ENCODE results near the gene PSMD13. TPM values are rescaled to one million over a fixed set of nuclear protein-coding genes. Genes with fewer than 3 reads are reported as not detected.
"Not testable (repeated sequence)": the region's sequence is repeated elsewhere in the genome, so short reads cannot be mapped to it uniquely, and the experiment has no call there.

Gene PSMD13
- total RNA-seq, 2 experiments from 2014 or later = 130 to 131 TPM

- no peak overlapping the region for H3K27ac Mint-ChIP-seq
- no peak overlapping the region for H3K4me3 Mint-ChIP-seq
- ATAC-seq (ENCODE audit: low read depth) (no peak), DNase-seq (no peak)
- POLR2A ChIA-PET = interaction anchor here (0.8 to 3.0 kb wide), 3 partner anchors 9 to 403 kb away, joined by 3 to 12 read pairs (median 4); partner anchors contain the start of genes BET1L and RIC8A
- no peaks in the 10 kb centered on the region for H3K27me3 Mint-ChIP-seq
- peaks cover 6% of the 10 kb centered on the region for H3K4me1 Mint-ChIP-seq
- H3K36me3 Mint-ChIP-seq = peaks cover 12% of the 10 kb centered on the region
- no peaks in the 10 kb centered on the region for H3K9me3 Mint-ChIP-seq
Observed at GRCh38 chr11:216081-216974, 20.4 kb upstream of the PSMD13 start.

- peaks cover 12% of the 10 kb centered on the region for H3K36me3 Mint-ChIP-seq
- ATAC-seq (ENCODE audit: low read depth) (no peak), DNase-seq (no peak)
- POLR2A ChIA-PET = interaction anchor here (1.6 to 3.0 kb wide), 2 partner anchors 11 to 66 kb away, joined by 4 to 12 read pairs; partner anchors contain the start of genes BET1L and RIC8A
- no peaks in the 10 kb centered on the region for H3K9me3 Mint-ChIP-seq
- no peak overlapping the region for H3K27ac Mint-ChIP-seq
- no peak overlapping the region for H3K4me3 Mint-ChIP-seq
- H3K4me1 Mint-ChIP-seq = peaks cover 5% of the 10 kb centered on the region
- H3K27me3 Mint-ChIP-seq = no peaks in the 10 kb centered on the region
Observed at GRCh38 chr11:217704-218103, 19.1 kb upstream of the PSMD13 start.

- H3K4me1 Mint-ChIP-seq = no peaks in the 10 kb centered on the region
- DNase-seq (no peak), ATAC-seq (ENCODE audit: low read depth) (no peak)
- H3K4me3 Mint-ChIP-seq = no peak overlapping the region
- H3K27me3 Mint-ChIP-seq = no peaks in the 10 kb centered on the region
- peaks cover 8% of the 10 kb centered on the region for H3K36me3 Mint-ChIP-seq
- POLR2A ChIA-PET = interaction anchor here (1.4 kb wide), 1 partner anchor 10 kb away, joined by 6 read pairs; no protein-coding TSS in a partner anchor
- H3K9me3 Mint-ChIP-seq = no peaks in the 10 kb centered on the region
- no peak overlapping the region for H3K27ac Mint-ChIP-seq
Observed at GRCh38 chr11:218815-219593, 17.8 kb upstream of the PSMD13 start.

- H3K9me3 Mint-ChIP-seq; H3K27ac Mint-ChIP-seq; H3K4me3 Mint-ChIP-seq; DNase-seq; H3K27me3 Mint-ChIP-seq; H3K36me3 Mint-ChIP-seq; ATAC-seq (ENCODE audit: low read depth); H3K4me1 Mint-ChIP-seq; POLR2A ChIA-PET: not testable (repeated sequence)
Observed at GRCh38 chr11:220641-221215, 16.0 kb upstream of the PSMD13 start.

- no peaks in the 10 kb centered on the region for H3K9me3 Mint-ChIP-seq
- POLR2A ChIA-PET = interaction anchor here (1.5 kb wide), 1 partner anchor 14 kb away, joined by 5 read pairs; the partner anchor contains the start of genes BET1L and RIC8A
- no peaks in the 10 kb centered on the region for H3K36me3 Mint-ChIP-seq
- ATAC-seq (ENCODE audit: low read depth) (no peak), DNase-seq (no peak)
- peaks cover 7% of the 10 kb centered on the region for H3K4me1 Mint-ChIP-seq
- no peak overlapping the region for H3K4me3 Mint-ChIP-seq
- no peak overlapping the region for H3K27ac Mint-ChIP-seq
- no peaks in the 10 kb centered on the region for H3K27me3 Mint-ChIP-seq
Observed at GRCh38 chr11:221539-221938, 15.2 kb upstream of the PSMD13 start.

GRCh38 chr11:221998-222789, 14.6 kb upstream of the PSMD13 start:
- POLR2A ChIA-PET = interaction anchor here (1.5 kb wide), 1 partner anchor 14 kb away, joined by 5 read pairs; the partner anchor contains the start of genes BET1L and RIC8A
- peaks cover 7% of the 10 kb centered on the region for H3K4me1 Mint-ChIP-seq
- DNase-seq (no peak), ATAC-seq (ENCODE audit: low read depth) (no peak)
- H3K4me3 Mint-ChIP-seq = no peak overlapping the region
- H3K27ac Mint-ChIP-seq = no peak overlapping the region
- H3K9me3 Mint-ChIP-seq = no peaks in the 10 kb centered on the region
- no peaks in the 10 kb centered on the region for H3K36me3 Mint-ChIP-seq
- H3K27me3 Mint-ChIP-seq = no peaks in the 10 kb centered on the region

GRCh38 chr11:223026-223789, 13.6 kb upstream of the PSMD13 start:
- DNase-seq (no peak), ATAC-seq (ENCODE audit: low read depth) (no peak)
- Mint-ChIP-seq H3K27me3 (no peaks in the 10 kb centered on the region), H3K4me1 (peaks cover 9% of the 10 kb centered on the region), H3K4me3 (no peak overlapping the region), H3K36me3 (no peaks in the 10 kb centered on the region), H3K27ac (no peak overlapping the region), H3K9me3 (no peaks in the 10 kb centered on the region)
- POLR2A ChIA-PET = no interaction called here

- H3K27ac Mint-ChIP-seq = no peak overlapping the region
- H3K36me3 Mint-ChIP-seq = no peaks in the 10 kb centered on the region
- POLR2A ChIA-PET = no interaction called here
- no peaks in the 10 kb centered on the region for H3K27me3 Mint-ChIP-seq
- DNase-seq (no peak), ATAC-seq (ENCODE audit: low read depth) (no peak)
- H3K4me1 Mint-ChIP-seq = peaks cover 9% of the 10 kb centered on the region
- no peak overlapping the region for H3K4me3 Mint-ChIP-seq
- H3K9me3 Mint-ChIP-seq = no peaks in the 10 kb centered on the region
Observed at GRCh38 chr11:223884-224283, 12.9 kb upstream of the PSMD13 start.

- no peak for DNase-seq
- POLR2A ChIA-PET = interaction anchor here (0.8 kb wide), 1 partner anchor 56 kb away, joined by 3 read pairs; no protein-coding TSS in a partner anchor
- Mint-ChIP-seq H3K4me3 (no peak overlapping the region), H3K27ac (no peak overlapping the region), H3K36me3 (no peaks in the 10 kb centered on the region), H3K4me1 (peaks cover 9% of the 10 kb centered on the region), H3K9me3 (no peaks in the 10 kb centered on the region), H3K27me3 (no peaks in the 10 kb centered on the region)
- no peak for ATAC-seq (ENCODE audit: low read depth)
Observed at GRCh38 chr11:224424-224823, 12.4 kb upstream of the PSMD13 start.

GRCh38 chr11:225734-226453, 10.9 kb upstream of the PSMD13 start:
- Mint-ChIP-seq H3K4me3 (no peak overlapping the region), H3K36me3 (peaks cover 2% of the 10 kb centered on the region), H3K27me3 (no peaks in the 10 kb centered on the region), H3K27ac (no peak overlapping the region), H3K4me1 (peaks cover 9% of the 10 kb centered on the region), H3K9me3 (no peaks in the 10 kb centered on the region)
- no peak for ATAC-seq (ENCODE audit: low read depth)
- POLR2A ChIA-PET = interaction anchor here (0.7 kb wide), 1 partner anchor 11 kb away, joined by 4 read pairs; no protein-coding TSS in a partner anchor
- no peak for DNase-seq

- DNase-seq (no peak), ATAC-seq (ENCODE audit: low read depth) (no peak)
- peaks cover 10% of the 10 kb centered on the region for H3K4me1 Mint-ChIP-seq
- H3K36me3 Mint-ChIP-seq = peaks cover 2% of the 10 kb centered on the region
- no peak overlapping the region for H3K4me3 Mint-ChIP-seq
- H3K27me3 Mint-ChIP-seq = no peaks in the 10 kb centered on the region
- H3K9me3 Mint-ChIP-seq = no peaks in the 10 kb centered on the region
- POLR2A ChIA-PET = interaction anchor here (0.8 kb wide), 1 partner anchor 13 kb away, joined by 4 read pairs; no protein-coding TSS in a partner anchor
- H3K27ac Mint-ChIP-seq = no peak overlapping the region
Observed at GRCh38 chr11:227824-228379, 8.9 kb upstream of the PSMD13 start.

Data from activated naive CD8-positive, alpha-beta T cell treated with anti-CD3 and anti-CD28 coated beads, Interleukin-2, amount 10 ng/mL, durations not matched to agents 7 days and 5 days (primary cell).